ENCODE measurements around the gene CDKN2B-AS1. TPM values are rescaled to one million over a fixed set of nuclear protein-coding genes. Genes with fewer than 3 reads are reported as not detected.

The CDKN2B-AS1 gene
- total and polyA plus RNA-seq, 2 of the 13 experiments (the other 11 are each of a cell fraction or from before 2014, with no cell fraction given) = 0.64 to 2.3 TPM

DNA sequence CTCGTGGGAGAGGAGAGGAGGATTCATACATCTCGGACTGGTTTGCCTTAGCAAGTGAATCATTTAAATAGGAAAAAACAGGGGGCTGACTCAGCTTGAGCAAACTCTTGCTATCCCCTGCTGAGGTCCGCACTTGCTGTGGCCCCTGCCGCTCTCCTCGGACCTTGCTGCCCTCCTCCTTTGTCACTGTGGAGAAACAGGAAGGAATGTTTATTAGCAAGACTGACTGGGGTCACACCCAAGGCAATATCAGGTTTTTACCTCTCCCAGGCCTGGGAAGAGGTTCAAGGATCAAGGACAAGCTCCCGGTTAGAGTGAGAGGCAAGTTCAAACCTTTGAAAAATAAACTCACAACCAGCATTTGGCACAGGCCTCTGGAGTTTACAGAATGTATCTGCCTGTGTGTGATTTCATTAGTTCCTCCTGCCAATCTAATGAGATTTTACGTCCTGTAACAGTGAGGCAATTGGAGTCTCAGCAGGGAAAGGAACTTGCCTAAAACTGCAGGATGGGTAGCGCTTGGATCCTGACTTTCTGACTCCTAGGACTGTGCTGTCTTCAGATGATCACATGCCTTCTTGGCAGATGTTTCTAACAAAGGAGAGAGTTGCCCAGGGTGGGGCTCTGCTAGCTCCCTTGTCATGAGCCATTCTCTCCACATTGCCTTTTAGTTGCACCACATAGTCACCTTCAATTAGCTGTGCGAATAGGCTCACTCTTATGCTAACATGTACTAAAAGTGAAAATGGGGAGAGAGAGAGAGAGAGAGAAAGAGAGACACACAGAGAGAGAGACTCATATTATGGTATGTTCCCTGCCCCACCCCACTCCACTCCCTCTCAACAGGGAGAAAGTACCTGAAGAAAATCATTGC lies 123.2 kb downstream of the CDKN2B-AS1 start (continued):
- TF ChIP-seq, protein P1, sequence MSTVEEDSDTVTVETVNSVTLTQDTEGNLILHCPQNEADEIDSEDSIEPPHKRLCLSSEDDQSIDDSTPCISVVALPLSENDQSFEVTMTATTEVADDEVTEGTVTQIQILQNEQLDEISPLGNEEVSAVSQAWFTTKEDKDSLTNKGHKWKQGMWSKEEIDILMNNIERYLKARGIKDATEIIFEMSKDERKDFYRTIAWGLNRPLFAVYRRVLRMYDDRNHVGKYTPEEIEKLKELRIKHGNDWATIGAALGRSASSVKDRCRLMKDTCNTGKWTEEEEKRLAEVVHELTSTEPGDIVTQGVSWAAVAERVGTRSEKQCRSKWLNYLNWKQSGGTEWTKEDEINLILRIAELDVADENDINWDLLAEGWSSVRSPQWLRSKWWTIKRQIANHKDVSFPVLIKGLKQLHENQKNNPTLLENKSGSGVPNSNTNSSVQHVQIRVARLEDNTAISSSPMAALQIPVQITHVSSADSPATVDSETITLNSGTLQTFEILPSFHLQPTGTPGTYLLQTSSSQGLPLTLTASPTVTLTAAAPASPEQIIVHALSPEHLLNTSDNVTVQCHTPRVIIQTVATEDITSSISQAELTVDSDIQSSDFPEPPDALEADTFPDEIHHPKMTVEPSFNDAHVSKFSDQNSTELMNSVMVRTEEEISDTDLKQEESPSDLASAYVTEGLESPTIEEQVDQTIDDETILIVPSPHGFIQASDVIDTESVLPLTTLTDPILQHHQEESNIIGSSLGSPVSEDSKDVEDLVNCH (CRISPR knock-in tag; IDR thresholded peaks at IDR 0.05) = no peak
- TF ChIP-seq SOX13 (IDR thresholded peaks at IDR 0.05) (no peak), SOX13 (CRISPR knock-in tag; conservative IDR thresholded peaks at IDR 0.05 in 1 of 2, IDR thresholded peaks at IDR 0.05 in 1 of 2) (0 out of 4 replicates have a peak, but pooled peaks of 1 of the 2 experiments have one; percentile 11), ELF1 (CRISPR knock-in tag; IDR thresholded peaks at IDR 0.05) (0 out of 2 replicates have a peak, but pooled peaks have one; percentile 18), ETV5 (CRISPR knock-in tag; IDR thresholded peaks at IDR 0.05; ENCODE audit: borderline replicate concordance) (peak; percentile 33; the same call in 1 of the 2 replicates), GATAD1 (CRISPR knock-in tag; IDR thresholded peaks at IDR 0.05) (0 out of 2 replicates have a peak, but pooled peaks have one; percentile 24), SALL1 (CRISPR knock-in tag; IDR thresholded peaks at IDR 0.05) (peak; percentile 53), SOX6 (IDR thresholded peaks at IDR 0.05) (no peak), SOX6 (CRISPR knock-in tag; IDR thresholded peaks at IDR 0.05) (peak; percentile 48), DNMT3B (CRISPR knock-in tag; conservative IDR thresholded peaks at IDR 0.05) (0 out of 2 replicates have a peak, but pooled peaks have one; percentile 25), TEAD3 (CRISPR knock-in tag; optimal IDR thresholded peaks at IDR 0.05; ENCODE audit: borderline replicate concordance) (peak; percentile 15), ELF3 (CRISPR knock-in tag; IDR thresholded peaks at IDR 0.05) (0 out of 2 replicates have a peak, but pooled peaks have one; percentile 20), RARA (CRISPR knock-in tag; IDR thresholded peaks at IDR 0.05) (peak; percentile 81), FOXA3 (CRISPR knock-in tag; IDR thresholded peaks at IDR 0.05) (0 out of 2 replicates have a peak, but pooled peaks have one; percentile 30), RAD51 (IDR thresholded peaks at IDR 0.05; ENCODE audit: borderline replicate concordance) (no peak), NR2F6 (IDR thresholded peaks at IDR 0.05) (no peak), NR2F6 (CRISPR knock-in tag; IDR thresholded peaks at IDR 0.05) (0 out of 2 replicates have a peak, but pooled peaks have one; percentile 18), HMG20A (CRISPR knock-in tag; IDR thresholded peaks at IDR 0.05; ENCODE audit: borderline replicate concordance) (peak; percentile 56; the same call in 1 of the 2 replicates)
- TF ChIP-seq, protein P2, sequence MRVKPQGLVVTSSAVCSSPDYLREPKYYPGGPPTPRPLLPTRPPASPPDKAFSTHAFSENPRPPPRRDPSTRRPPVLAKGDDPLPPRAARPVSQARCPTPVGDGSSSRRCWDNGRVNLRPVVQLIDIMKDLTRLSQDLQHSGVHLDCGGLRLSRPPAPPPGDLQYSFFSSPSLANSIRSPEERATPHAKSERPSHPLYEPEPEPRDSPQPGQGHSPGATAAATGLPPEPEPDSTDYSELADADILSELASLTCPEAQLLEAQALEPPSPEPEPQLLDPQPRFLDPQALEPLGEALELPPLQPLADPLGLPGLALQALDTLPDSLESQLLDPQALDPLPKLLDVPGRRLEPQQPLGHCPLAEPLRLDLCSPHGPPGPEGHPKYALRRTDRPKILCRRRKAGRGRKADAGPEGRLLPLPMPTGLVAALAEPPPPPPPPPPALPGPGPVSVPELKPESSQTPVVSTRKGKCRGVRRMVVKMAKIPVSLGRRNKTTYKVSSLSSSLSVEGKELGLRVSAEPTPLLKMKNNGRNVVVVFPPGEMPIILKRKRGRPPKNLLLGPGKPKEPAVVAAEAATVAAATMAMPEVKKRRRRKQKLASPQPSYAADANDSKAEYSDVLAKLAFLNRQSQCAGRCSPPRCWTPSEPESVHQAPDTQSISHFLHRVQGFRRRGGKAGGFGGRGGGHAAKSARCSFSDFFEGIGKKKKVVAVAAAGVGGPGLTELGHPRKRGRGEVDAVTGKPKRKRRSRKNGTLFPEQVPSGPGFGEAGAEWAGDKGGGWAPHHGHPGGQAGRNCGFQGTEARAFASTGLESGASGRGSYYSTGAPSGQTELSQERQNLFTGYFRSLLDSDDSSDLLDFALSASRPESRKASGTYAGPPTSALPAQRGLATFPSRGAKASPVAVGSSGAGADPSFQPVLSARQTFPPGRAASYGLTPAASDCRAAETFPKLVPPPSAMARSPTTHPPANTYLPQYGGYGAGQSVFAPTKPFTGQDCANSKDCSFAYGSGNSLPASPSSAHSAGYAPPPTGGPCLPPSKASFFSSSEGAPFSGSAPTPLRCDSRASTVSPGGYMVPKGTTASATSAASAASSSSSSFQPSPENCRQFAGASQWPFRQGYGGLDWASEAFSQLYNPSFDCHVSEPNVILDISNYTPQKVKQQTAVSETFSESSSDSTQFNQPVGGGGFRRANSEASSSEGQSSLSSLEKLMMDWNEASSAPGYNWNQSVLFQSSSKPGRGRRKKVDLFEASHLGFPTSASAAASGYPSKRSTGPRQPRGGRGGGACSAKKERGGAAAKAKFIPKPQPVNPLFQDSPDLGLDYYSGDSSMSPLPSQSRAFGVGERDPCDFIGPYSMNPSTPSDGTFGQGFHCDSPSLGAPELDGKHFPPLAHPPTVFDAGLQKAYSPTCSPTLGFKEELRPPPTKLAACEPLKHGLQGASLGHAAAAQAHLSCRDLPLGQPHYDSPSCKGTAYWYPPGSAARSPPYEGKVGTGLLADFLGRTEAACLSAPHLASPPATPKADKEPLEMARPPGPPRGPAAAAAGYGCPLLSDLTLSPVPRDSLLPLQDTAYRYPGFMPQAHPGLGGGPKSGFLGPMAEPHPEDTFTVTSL (CRISPR knock-in tag; IDR thresholded peaks at IDR 0.05; ENCODE audit: borderline replicate concordance) = peak; percentile 55; the same call in 1 of the 2 replicates

Measured in HepG2 (cell line).